Fibroblast of villous mesenchyme (primary cell): Measurements from ENCODE around the gene DACH1. TPM values are rescaled to one million over a fixed set of nuclear protein-coding genes. Genes with fewer than 3 reads are reported as not detected.

ENCODE experiments used
- DNase-seq: peaks from one replicate; pipeline ENCODE4 v3.0.0-alpha.2; 2010; ENCODE audit warnings: low read depth
- H3K4me3 ChIP-seq: 2 replicates; pipeline ENCODE4 v1.5.1; 2011; ENCODE audit warnings: low read depth, mild to moderate bottlenecking, low read length
- CTCF ChIP-seq: IDR thresholded peaks from 2 replicates; pipeline ENCODE4 v1.5.1; 2012; ENCODE audit warnings: low read depth, mild to moderate bottlenecking, low read length; ENCODE audit not compliant: insufficient read depth
- total RNA-seq: library from RNA; depleted of rRNA; stranded (reverse); fragments of >200 nt; gene quantifications from 2 replicates; pipeline ENCODE4 v1.2.3, GENCODE V29; 2012

DACH1 gene
- total RNA-seq, 1 donor, result 0.43 TPM

DNA sequence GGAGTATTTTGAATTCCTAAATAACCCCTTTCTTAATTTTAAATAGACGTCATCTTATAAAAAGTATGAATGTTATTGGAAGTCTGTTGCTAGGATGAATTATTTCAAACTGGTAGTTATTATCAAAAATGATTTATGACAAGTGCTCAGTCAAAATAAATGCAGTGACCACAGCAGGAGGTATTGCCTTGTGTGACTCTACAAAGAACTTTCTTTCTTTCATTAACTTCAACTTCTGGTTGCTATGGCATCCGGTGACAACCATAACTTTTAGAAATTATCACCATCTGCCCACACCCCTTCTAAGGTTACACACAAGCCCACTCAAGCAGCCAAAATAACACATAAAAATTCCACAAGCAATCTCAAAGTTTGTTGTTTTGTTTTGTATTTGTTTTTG is 189.9 kb downstream of the DACH1 start:
- DNase-seq, result no peak
- TF ChIP-seq CTCF, result no peak
- H3K4me3 ChIP-seq, result no peak overlapping the region

- H3K4me3 ChIP-seq, result no peak overlapping the region
- DNase-seq, result peak; percentile 24
- TF ChIP-seq CTCF, result peak; percentile 39
Measured at GRCh38 chr13:71672512-71672911, 194.5 kb downstream of the DACH1 start.

DNA sequence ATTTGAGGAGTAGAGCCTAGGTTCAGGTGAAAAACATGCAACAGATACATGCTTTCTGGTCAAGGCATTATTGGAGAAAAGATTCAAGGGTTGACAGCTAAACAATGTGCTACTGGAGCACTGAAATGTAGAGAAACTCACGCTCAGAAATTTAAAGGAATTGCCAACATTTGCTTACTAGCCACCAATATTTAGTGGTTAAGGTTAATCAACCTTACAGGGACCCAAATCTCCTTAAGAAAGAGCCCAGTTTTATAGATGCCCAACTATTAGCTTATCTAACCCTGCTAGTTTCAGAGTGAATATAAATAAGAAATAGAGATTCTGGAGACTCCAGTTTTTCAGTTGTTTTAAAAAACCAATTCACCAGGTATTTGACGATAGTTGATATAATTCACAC is 203.6 kb downstream of the DACH1 start:
- TF ChIP-seq CTCF, result no peak
- H3K4me3 ChIP-seq, result no peak overlapping the region
- peak; percentile 52 for DNase-seq

DNA sequence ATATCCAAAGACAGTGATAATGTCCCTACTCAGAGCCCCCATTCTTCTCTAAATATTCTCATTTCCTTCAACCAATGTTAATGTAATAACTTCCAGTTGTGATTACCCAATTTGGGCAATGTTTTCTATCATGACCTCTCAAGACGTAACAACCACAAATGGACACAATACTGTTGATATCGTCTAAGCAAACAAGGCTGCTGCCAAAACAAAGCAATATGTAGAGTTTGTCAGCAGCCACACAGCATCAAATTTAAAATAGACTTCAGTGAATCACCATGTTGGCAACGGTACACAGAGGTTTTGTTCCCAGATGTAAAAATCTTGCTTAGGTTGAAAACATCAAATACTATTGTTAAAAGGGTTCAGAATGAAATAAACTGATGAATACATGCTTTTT is 205.1 kb downstream of the DACH1 start:
- no peak for TF ChIP-seq CTCF
- no peak overlapping the region for H3K4me3 ChIP-seq
- DNase-seq, result peak; percentile 50

DNA sequence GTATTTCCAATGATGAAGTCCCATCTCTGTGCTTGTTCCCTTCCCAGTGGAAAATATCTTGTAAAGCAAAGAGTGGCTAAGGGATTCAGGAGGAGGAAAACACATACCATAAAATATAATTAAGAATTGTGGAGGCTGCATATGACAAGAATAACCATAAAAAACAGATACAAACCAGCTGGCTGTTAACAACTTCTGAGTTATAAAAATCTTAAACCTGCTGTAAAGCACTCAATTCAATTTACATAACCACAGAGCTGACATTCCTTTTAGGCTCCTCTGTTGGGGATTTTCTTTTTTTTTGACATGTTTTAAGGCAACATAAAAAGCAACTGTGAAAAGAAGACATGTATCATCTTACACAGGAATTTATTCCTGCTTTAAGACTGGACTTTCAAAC is 207.6 kb downstream of the DACH1 start:
- no peak for TF ChIP-seq CTCF
- no peak overlapping the region for H3K4me3 ChIP-seq
- DNase-seq, result peak; percentile 82

GRCh38 chr13:71645467-71645866 is 221.5 kb downstream of the DACH1 start:
- no peak for TF ChIP-seq CTCF
- DNase-seq, result no peak
- no peak overlapping the region for H3K4me3 ChIP-seq

DNA sequence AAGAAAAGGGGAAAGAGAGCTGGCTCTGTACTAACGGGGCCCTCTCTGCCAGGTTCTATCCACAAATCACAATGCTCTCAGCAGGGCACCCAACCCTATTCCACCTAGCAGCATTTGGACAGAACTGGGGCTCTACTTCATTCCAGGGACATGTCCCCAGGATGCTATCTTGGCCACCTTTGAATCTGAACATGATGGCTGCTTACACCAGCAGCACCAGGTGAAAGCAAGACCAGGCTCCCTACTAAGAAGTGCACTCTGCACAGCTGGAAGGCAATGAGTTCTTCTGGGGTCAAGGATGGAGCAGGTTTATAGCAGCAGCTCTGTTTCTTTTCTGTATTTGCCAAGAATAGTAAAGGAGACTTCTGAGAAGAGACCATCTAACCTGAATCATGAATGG is 222.4 kb downstream of the DACH1 start:
- TF ChIP-seq CTCF, result no peak

More for the DNA sequence above, 222.4 kb downstream of the DACH1 start:
- no peak overlapping the region for H3K4me3 ChIP-seq
- DNase-seq, result no peak
